Activated T-cell treated with anti-CD3 and anti-CD28 coated beads, Interleukin-2, amount 50 U/mL, for 24 hours (primary cell): ENCODE results near the gene EIF5A.

Experiments used
- DNase-seq: peaks from one replicate; pipeline ENCODE4 v3.0.0-alpha.2; 2020
- H3K27ac Mint-ChIP-seq: 2 replicates; pipeline ENCODE4 v1.8.0; 2020; ENCODE audit warnings: mild to moderate bottlenecking, mixed read lengths
- H3K27me3 Mint-ChIP-seq: 2 replicates; pipeline ENCODE4 v1.8.0; 2020; ENCODE audit warnings: mixed read lengths
- H3K36me3 Mint-ChIP-seq: 2 replicates; pipeline ENCODE4 v1.8.0; 2020; ENCODE audit warnings: low read depth, mixed read lengths
- H3K4me1 Mint-ChIP-seq: 2 replicates; pipeline ENCODE4 v1.8.0; 2020; ENCODE audit warnings: low read depth, mixed read lengths
- H3K4me3 Mint-ChIP-seq: 2 replicates; pipeline ENCODE4 v1.8.0; 2020; ENCODE audit warnings: mild to moderate bottlenecking, moderate library complexity, mixed read lengths
- H3K9me3 Mint-ChIP-seq: 2 replicates; pipeline ENCODE4 v1.8.0; 2020; ENCODE audit warnings: mixed read lengths

The EIF5A gene

DNA sequence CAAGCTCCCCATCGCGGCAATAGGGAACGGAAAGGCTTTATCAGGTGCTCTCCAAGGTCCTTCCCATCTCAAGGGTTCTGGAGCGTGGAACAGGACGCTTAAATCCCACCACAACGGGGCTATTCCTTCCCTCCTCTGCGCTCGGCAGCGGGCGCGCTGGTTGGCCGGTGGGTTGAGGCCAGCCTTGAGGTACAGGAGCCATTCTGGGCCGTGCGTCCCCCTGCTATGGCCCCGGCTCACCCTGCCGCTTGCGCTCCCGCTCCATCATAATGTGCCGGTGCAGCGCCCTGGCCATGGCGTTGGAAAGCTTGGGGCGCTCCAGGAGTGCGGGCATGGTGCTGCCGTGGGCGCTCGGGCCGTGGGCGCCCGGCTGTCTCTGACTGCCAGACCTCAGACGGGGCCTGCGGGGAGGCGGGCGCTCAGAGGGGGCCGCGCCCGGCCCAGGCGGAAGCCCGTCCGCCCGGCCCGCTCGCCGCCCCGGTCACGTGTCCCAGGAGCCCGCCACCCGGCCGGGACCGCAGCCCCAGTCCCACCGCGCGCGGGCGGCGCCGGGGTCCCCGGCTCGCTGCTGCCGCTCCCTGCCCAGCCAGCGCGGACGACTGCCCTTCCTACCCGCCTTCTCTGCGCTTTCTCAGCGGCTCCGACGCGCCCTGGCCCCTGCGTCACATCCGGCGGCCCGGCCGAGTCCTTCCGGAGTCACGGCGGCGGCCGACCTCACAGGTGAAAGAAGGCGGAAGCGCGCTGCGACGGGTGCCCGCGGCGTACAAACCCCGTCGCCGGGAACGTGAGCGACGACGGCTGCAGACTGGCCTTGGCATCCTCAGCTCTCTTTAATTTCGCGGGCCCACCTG, 7.5 kb downstream of the EIF5A start, which contains the start of gene GPS2:
Gene GPS2 (minus strand): TSS at position 642 of the 851 bp plus-strand sequence. CDS start 308 bp downstream, at position 334.
- Mint-ChIP-seq H3K4me3 (peak within 1 kb of the TSS; percentile 88), H3K9me3 (no peaks in the 10 kb centered on the region), H3K27me3 (no peaks in the 10 kb centered on the region), H3K4me1 (peaks cover 53% of the 10 kb centered on the region), H3K27ac (peak within 1 kb of the TSS; percentile 99), H3K36me3 (peaks cover 94% of the 10 kb centered on the region)
- peak; percentile 97 for DNase-seq

DNA sequence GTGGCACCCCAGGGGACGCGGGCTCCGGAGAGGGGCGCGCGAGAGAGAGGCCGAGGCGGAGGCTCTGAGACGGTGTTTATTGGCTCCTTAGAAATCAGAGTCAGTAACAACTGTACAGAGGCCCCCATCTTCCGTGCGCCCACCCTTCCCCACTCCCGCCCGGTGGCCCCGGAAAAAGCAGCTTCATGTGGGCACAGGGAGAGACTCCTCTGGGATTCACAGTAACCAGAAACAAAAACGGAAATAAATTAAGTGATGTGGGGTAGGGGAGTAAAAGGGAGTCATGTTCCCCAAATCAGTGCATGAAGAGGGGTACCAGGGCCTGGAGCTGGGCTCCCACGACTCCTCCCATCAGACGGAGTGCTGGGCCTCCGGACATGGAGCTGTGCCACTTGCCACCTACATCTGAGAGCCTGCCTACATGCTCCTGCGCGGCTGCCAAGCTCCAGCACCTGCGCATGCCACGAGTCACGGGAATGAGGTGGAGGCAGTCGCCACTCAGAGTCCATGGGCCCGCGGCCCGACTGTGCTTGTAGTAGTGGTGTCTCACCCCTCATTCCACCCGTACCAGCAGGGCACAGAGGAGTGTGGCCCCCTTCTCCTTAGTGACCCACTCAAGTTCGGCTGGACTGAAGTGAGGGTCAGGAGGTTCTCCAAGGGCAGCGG, 8.3 kb downstream of the EIF5A start:
- H3K27ac Mint-ChIP-seq: peak overlapping the region; percentile 94
- H3K9me3 Mint-ChIP-seq: no peaks in the 10 kb centered on the region
- H3K27me3 Mint-ChIP-seq: no peaks in the 10 kb centered on the region
- DNase-seq: peak; percentile 37
- H3K36me3 Mint-ChIP-seq: peaks cover 94% of the 10 kb centered on the region
- H3K4me1 Mint-ChIP-seq: peaks cover 45% of the 10 kb centered on the region
- peak overlapping the region; percentile 83 for H3K4me3 Mint-ChIP-seq

DNA sequence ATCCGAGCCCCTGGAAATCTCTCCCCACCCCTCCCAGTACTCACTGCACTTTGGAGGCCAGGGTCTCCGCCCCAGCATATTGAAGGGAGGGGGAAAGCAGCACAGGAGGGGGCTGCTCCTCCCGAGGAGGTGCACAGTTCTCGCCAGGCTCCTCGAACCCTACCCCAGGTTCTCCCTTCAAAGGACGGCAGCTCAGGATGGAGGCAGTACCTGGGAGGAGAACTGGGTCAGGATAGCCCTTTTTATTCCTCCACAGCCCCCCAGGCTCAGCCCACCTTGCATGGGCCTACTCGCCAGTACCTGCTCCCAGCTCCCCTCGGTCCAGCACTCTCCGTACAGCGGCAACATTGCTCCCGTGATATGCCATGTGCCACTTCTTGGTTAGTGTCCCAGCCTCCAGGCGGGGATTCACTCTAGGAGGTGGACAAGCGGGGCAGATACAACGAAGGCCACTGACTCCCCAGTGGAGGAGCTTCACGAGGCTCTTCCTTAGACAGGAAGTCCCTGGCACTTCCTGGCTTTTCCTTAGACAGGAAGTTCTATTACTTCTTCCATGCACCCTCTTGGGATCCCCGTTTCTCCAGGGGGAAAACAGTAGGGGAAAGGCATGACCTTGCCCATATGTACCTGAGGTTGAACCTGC, 9.9 kb downstream of the EIF5A start:
- Mint-ChIP-seq H3K4me1 (peaks cover 33% of the 10 kb centered on the region), H3K9me3 (no peaks in the 10 kb centered on the region), H3K4me3 (no peak overlapping the region), H3K36me3 (peaks cover 94% of the 10 kb centered on the region), H3K27ac (peak overlapping the region; percentile 73), H3K27me3 (no peaks in the 10 kb centered on the region)
- DNase-seq: no peak

DNA sequence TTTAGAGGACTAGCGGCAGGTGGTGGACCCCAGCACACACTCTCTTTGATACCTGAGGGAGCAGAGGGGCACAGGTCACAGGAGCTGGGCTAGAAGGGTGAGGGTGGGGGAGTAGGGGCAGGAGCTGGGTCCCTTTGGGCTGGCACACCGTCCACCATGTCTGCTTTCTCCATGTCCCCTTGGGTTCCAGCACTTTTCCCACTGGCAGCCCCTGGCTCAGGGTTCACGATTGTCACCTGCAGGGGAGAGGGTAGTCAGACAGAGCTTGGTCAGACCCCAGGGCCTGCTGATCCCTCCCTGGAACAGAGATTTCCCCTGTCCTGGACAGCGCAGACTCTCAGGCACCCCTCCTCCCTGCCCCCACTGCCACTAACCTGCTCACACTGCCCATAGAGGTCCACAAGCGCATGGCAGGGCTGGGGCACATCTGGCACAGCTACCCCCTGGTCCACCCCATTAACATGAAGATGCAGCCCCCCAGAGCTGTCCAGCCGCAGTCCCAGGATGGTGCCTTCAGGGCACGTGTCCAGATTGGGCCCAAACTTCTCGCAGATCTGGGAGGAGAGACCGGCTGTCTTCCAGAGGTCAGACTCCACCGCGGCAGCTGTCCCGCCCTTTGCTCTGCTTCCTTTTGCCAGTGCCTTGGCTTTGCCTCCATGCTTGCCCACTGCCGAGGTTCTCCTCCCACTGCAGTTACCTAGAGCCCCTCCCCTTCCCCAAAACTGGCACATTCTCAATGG, 10.9 kb downstream of the EIF5A start:
- no peaks in the 10 kb centered on the region for H3K27me3 Mint-ChIP-seq
- H3K4me1 Mint-ChIP-seq: peaks cover 23% of the 10 kb centered on the region
- peaks cover 94% of the 10 kb centered on the region for H3K36me3 Mint-ChIP-seq
- H3K4me3 Mint-ChIP-seq: no peak overlapping the region
- peak overlapping the region; percentile 73 for H3K27ac Mint-ChIP-seq
- H3K9me3 Mint-ChIP-seq: no peaks in the 10 kb centered on the region
- no peak for DNase-seq

DNA sequence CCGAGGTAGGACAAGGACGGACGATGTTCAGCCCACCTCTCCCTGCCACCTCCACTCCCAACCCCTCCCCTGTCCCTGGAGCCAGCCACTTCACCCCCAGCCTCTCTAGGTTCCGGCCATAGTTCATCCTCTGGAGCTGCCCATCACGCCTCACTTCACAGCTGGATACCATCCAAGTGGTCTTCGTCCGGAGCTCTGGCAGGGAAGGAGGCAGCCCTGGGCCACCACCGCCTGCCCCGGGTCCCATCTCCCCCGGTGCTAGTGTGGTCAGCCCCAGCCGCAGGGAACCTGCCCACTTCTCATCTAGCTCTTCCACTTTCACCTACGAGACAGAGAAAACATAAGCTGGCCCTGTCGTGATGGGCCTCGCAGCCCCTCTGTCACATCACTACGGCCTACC, 14.0 kb downstream of the EIF5A start:
- Mint-ChIP-seq H3K4me3 (no peak overlapping the region), H3K36me3 (peaks cover 96% of the 10 kb centered on the region), H3K4me1 (peaks cover 7% of the 10 kb centered on the region), H3K27me3 (no peaks in the 10 kb centered on the region), H3K27ac (peak overlapping the region; percentile 69), H3K9me3 (no peaks in the 10 kb centered on the region)
- no peak for DNase-seq

DNA sequence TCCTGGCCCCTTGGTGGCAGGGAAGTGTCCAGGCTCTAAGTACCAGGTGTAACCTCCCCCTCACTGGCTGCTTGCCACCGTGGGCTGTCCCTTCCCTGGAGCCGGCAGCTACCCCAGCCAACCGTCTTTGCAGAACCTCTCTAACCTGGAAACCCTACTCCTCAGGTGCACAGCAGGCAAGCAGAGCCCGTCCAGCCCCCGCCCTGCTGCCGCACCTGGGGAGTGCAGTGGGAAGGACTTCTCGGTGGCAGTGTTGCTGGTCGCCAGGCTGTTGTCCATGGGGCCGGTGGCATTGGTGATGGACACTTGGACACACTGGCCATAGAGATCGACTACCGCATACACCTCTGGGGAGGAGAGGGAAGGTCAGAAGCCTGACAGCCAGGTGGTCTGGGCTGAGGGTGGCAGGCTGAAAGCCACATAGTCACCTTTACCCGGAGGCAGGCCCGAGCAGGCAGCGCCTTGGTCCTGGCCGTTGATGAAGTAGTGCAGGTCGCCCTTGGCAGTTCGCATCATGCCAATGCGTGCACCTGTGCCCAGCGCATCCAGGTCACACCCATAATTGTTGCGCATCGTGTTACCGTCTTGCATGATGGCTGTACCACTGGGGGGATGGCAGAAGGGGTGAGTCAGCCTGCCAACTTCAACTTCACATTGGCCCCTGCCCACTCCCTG, 15.2 kb downstream of the EIF5A start:
- Mint-ChIP-seq H3K27ac (peak overlapping the region; percentile 47), H3K27me3 (no peaks in the 10 kb centered on the region), H3K36me3 (peaks cover 96% of the 10 kb centered on the region), H3K4me3 (no peak overlapping the region), H3K4me1 (peaks cover 16% of the 10 kb centered on the region), H3K9me3 (no peaks in the 10 kb centered on the region)
- DNase-seq: no peak

DNA sequence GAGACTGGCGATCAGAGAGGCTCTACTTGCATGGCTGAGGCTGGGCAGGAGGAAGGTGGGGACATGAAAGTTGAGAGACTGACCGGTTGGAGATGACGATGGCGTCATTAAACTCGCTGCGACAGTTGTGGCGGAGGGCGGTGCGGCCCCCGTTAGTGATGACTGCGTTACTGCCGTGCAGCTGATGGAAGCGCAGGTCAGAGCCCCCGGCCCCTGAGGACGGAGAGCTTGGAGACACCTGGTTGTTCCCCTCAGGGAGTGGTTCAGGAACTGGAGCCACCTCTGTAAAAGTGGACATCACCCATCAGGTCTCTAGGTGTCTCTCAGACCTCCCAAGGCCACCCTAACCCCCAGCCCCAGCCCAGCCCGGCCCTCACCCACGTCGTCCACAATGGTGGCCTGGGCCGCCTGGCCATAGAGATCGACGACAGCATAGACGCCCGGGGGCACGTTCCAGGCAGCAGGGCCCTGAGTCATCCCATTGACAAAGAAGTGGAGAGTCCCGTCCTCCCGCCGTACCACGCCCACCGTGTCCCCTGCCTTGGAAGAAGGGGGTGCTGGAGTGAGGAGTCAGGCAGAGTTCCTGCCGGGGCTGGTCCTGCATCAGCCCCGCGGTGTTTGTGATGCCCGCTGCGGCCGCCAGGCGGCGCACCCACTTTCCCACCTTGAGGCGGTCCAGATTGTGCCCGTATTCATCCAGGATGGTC, 16.5 kb downstream of the EIF5A start:
- H3K27me3 Mint-ChIP-seq: no peaks in the 10 kb centered on the region
- H3K4me3 Mint-ChIP-seq: no peak overlapping the region
- no peaks in the 10 kb centered on the region for H3K9me3 Mint-ChIP-seq
- peaks cover 28% of the 10 kb centered on the region for H3K4me1 Mint-ChIP-seq
- H3K36me3 Mint-ChIP-seq: peaks cover 92% of the 10 kb centered on the region
- peak; percentile 79 for DNase-seq
- H3K27ac Mint-ChIP-seq: peak overlapping the region; percentile 55

DNA sequence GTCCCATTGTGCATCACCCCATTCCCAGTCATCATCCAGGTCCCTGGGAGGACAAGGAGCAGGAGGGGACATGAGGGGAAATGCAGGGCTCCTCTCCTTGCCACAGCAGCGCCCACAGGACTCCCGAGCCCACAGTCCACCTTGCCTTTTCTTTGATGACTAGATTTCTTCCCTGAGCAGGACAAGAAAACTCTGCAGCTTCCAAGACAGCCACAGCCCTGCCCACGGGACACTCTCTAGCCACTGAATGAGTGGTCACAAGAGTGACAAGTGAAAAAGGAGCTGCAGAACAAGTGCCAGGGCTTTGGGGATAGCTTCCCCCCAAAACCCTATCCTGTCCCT, 17.0 kb downstream of the EIF5A start:
- no peaks in the 10 kb centered on the region for H3K9me3 Mint-ChIP-seq
- H3K27ac Mint-ChIP-seq: no peak overlapping the region
- H3K36me3 Mint-ChIP-seq: peaks cover 87% of the 10 kb centered on the region
- H3K27me3 Mint-ChIP-seq: no peaks in the 10 kb centered on the region
- peaks cover 28% of the 10 kb centered on the region for H3K4me1 Mint-ChIP-seq
- no peak overlapping the region for H3K4me3 Mint-ChIP-seq
- DNase-seq: no peak

DNA sequence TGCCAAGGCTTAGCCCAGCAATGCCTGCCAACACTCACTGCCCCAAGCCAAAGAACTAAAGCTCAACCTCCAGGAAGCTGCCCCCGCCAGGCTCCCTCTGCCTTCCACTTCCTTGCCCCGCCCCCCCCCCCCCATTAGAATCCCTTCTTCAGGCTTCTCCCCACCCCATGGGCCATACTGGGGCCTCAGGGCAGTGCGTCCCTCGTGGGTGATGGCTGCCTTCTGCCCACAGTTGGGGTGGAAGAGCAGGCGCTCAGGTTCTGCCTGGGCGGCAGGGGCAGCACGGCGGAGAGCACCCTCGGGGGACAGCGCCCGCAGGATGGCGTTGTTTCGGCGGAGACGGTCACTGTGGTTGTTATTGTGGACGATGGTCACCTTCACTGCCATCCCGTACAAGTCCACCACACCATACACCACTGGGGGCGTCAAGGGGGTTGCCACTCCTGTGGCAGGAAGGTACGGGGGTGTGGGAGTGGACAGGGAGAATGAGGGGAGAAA, 17.7 kb downstream of the EIF5A start:
- peaks cover 30% of the 10 kb centered on the region for H3K4me1 Mint-ChIP-seq
- no peak overlapping the region for H3K27ac Mint-ChIP-seq
- no peaks in the 10 kb centered on the region for H3K27me3 Mint-ChIP-seq
- H3K9me3 Mint-ChIP-seq: no peaks in the 10 kb centered on the region
- H3K36me3 Mint-ChIP-seq: peaks cover 87% of the 10 kb centered on the region
- DNase-seq: no peak
- no peak overlapping the region for H3K4me3 Mint-ChIP-seq

DNA sequence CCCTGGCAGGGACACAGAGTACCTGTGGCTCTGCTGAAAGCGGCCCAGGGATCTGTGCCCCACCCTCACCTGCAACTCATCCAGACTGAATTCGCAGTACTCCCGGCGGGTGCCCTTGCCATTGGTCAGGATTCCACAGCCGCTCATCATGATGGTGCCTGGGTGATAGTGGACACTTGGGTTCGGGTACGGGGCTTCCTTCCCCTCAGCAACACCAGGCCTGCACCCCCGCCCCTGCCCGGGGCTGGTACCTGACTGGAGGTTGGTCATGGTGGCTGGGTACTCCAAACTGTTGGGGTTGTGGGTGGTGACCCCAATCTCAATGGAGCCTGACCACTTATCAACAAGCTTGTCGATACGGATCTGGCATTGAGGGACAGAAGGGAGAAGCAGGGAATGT, 18.8 kb downstream of the EIF5A start:
- Mint-ChIP-seq H3K9me3 (no peaks in the 10 kb centered on the region), H3K4me3 (peak overlapping the region; percentile 12), H3K27me3 (no peaks in the 10 kb centered on the region), H3K36me3 (peaks cover 76% of the 10 kb centered on the region), H3K27ac (no peak overlapping the region), H3K4me1 (peaks cover 39% of the 10 kb centered on the region)
- no peak for DNase-seq

DNA sequence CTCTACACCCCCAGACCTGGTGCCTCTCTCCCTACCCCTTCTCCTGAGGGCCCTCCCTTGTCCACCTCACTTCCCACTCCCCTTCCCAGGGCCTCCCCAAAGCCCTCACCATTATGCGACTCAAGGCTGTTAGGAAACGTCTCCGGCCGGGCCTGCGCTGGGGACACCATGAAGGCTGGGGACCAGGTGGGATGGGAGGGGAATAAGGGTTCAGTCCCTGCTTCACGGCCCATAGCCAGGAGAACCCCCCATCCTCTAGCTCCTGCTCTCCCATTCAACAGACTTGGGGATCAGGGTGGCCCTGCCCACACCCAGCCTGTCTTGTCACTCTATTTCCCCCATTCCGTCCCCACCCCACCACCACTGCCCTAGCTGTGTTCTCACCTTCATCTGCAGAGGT, 19.6 kb downstream of the EIF5A start:
- peak overlapping the region; percentile 93 for H3K27ac Mint-ChIP-seq
- peaks cover 43% of the 10 kb centered on the region for H3K4me1 Mint-ChIP-seq
- DNase-seq: no peak
- H3K4me3 Mint-ChIP-seq: no peak overlapping the region
- H3K27me3 Mint-ChIP-seq: no peaks in the 10 kb centered on the region
- peaks cover 67% of the 10 kb centered on the region for H3K36me3 Mint-ChIP-seq
- H3K9me3 Mint-ChIP-seq: no peaks in the 10 kb centered on the region

DNA sequence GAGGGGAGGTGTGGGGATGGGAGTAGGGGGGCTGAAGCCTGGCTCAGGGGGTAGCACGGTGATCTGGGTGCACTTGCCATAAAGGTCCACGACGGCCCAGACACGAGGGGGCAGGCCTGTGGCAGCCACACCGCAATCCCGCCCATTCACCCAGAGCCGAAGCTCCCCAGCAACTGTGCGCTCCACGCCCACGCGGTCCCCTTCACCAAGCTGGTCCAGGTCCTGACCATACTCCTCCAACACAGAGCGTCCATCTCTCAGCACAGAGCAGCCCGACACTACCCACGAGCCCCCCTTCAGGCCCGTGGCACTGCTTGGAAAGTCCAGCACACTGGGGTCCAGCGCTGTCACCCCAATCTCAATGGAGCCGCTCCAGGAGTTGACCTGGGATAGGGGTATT, 20.1 kb downstream of the EIF5A start:
- Mint-ChIP-seq H3K9me3 (no peaks in the 10 kb centered on the region), H3K27me3 (no peaks in the 10 kb centered on the region), H3K4me3 (peak overlapping the region; percentile 97), H3K27ac (peak overlapping the region; percentile 93), H3K36me3 (peaks cover 63% of the 10 kb centered on the region), H3K4me1 (peaks cover 47% of the 10 kb centered on the region)
- DNase-seq: no peak

DNA sequence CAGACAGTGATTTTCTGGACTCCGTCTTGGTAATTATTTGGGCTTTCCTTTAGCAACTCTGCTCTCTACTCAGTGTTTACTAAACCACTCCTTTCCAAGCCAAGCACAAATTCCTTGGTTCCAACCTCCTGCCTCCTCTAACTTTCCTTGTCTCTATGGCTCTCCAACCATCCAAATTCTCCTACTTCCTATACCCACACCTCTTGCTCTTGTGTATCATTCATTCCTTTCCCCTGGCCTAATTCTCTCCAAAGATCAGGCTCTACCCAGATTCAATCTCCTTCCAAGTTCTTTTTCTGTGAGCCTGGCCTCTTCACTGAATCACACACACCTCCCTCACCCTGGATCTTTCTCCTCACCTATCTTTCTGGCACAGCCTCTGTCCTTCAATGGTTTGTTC, 20.6 kb downstream of the EIF5A start:
- H3K27me3 Mint-ChIP-seq: no peaks in the 10 kb centered on the region
- no peaks in the 10 kb centered on the region for H3K9me3 Mint-ChIP-seq
- peak overlapping the region; percentile 93 for H3K27ac Mint-ChIP-seq
- peak overlapping the region; percentile 97 for H3K4me3 Mint-ChIP-seq
- no peak for DNase-seq
- peaks cover 58% of the 10 kb centered on the region for H3K36me3 Mint-ChIP-seq
- H3K4me1 Mint-ChIP-seq: peaks cover 51% of the 10 kb centered on the region
